Testis (tissue), 3 donors: ENCODE data around the gene FAM222A. TPM values are rescaled to one million over a fixed set of nuclear protein-coding genes. Genes with fewer than 3 reads are reported as not detected.

Experiments used
- DNase-seq: peaks from one replicate; pipeline ENCODE4 v3.0.0-alpha.2; 2019
- H3K27ac ChIP-seq, 2 donors: fragments of 200-600 bp; sonication (generic); one replicate each; pipeline ENCODE4 v1.5.1; 2019
- H3K27me3 ChIP-seq: fragments of 200-600 bp; sonication (generic); one replicate; pipeline ENCODE4 v1.5.1; 2019
- H3K36me3 ChIP-seq: fragments of 200-600 bp; sonication (generic); one replicate; pipeline ENCODE4 v1.5.1; 2017; ENCODE audit warnings: low read depth; ENCODE audit errors: missing control alignments
- H3K4me1 ChIP-seq: fragments of 200-600 bp; sonication (generic); one replicate; pipeline ENCODE4 v1.5.1; 2019
- H3K4me3 ChIP-seq, 2 donors: fragments of 200-600 bp; sonication (generic); one replicate each; pipeline ENCODE4 v1.5.1; 2017 to 2019
- H3K9me3 ChIP-seq: fragments of 200-600 bp; sonication (generic); one replicate; pipeline ENCODE4 v1.5.1; 2017
- CTCF ChIP-seq, 3 experiments: fragments of 450-650 bp in 2 of 3; fragments of 200-600 bp in 1 of 3; sonication (generic) in 1 of 3; IDR thresholded peaks; one replicate each; pipeline ENCODE4 v1.5.1; 2016 to 2019; ENCODE audit warnings: antibody characterized with exemption in 3 of 3, mild to moderate bottlenecking in 2 of 3, moderate library complexity in 1 of 3
- POLR2A ChIP-seq: fragments of 450-650 bp; IDR thresholded peaks from one replicate; pipeline ENCODE4 v1.6.1; 2017; ENCODE audit warnings: antibody characterized with exemption, mild to moderate bottlenecking, moderate library complexity
- WGBS, 2 donors: methylation state at CpG; one replicate each; pipeline ENCODE4 v1.1.5; 2018; 5-methylcytosine and 5-hydroxymethylcytosine counted together
- intact Hi-C: fragments of 100-400 bp; cut with DNase I; formaldehyde crosslinking; loops from one replicate; pipeline ENCODE4 v1.15.1; 2023; ENCODE audit warnings: low total_unique reads
- polyA plus RNA-seq: library from polyadenylated mRNA; stranded (reverse); fragments of 350-450 nt; fragmentation: Illumina TruSeq; extraction: RNeasy Lipid Tissue Mini Kit (QIAGEN cat#74804); gene quantifications from one replicate; pipeline ENCODE4 v1.2.3, GENCODE V29; 2014; ENCODE audit warnings: low read depth, low replicate concordance; ENCODE audit not compliant: insufficient read depth
- total RNA-seq, 2 donors: library from RNA; depleted of rRNA; stranded (reverse); fragments of >200 nt; gene quantifications; one replicate each; pipeline ENCODE4 v1.2.3, GENCODE V29; 2016

Gene FAM222A
- total and polyA plus RNA-seq, 3 donors from 2014 or later: 34.5 to 78.6 (median 75.7) TPM

- Histone ChIP-seq H3K9me3 (no peaks in the 10 kb centered on the region), H3K27me3 (no peaks in the 10 kb centered on the region), H3K36me3 (no peaks in the 10 kb centered on the region), H3K4me3 (no peak overlapping the region), H3K27ac (no peak overlapping the region), H3K4me1 (peaks cover 11% of the 10 kb centered on the region)
- intact Hi-C loops: no loop called here
- no peak for TF ChIP-seq POLR2A
- no peak for TF ChIP-seq CTCF (IDR thresholded peaks at IDR 0.05)
- 69 to 70% methylated on average over 7 of the region's 7 CpGs for WGBS, 2 donors
- DNase-seq: no peak
Measured at GRCh38 chr12:109737631-109738030, 24.0 kb downstream of the FAM222A start.

GRCh38 chr12:109738209-109738608, 24.6 kb downstream of the FAM222A start:
- DNase-seq: no peak
- TF ChIP-seq POLR2A (no peak), CTCF (IDR thresholded peaks at IDR 0.05) (no peak)
- Histone ChIP-seq H3K27ac (no peak overlapping the region), H3K4me1 (peaks cover 11% of the 10 kb centered on the region), H3K27me3 (no peaks in the 10 kb centered on the region), H3K4me3 (no peak overlapping the region), H3K36me3 (no peaks in the 10 kb centered on the region), H3K9me3 (no peaks in the 10 kb centered on the region)
- intact Hi-C loops: no loop called here
- 61 to 80% methylated on average over 4 of the region's 4 CpGs for WGBS, 2 donors

- Histone ChIP-seq H3K4me1 (peaks cover 11% of the 10 kb centered on the region), H3K27ac (no peak overlapping the region), H3K4me3 (no peak overlapping the region), H3K27me3 (no peaks in the 10 kb centered on the region), H3K36me3 (no peaks in the 10 kb centered on the region), H3K9me3 (no peaks in the 10 kb centered on the region)
- intact Hi-C loops: no loop called here
- WGBS, 2 donors: 67 to 85% methylated on average over 2 to 6 of the region's 6 CpGs
- TF ChIP-seq POLR2A (no peak), CTCF (IDR thresholded peaks at IDR 0.05) (no peak)
- no peak for DNase-seq
Measured at GRCh38 chr12:109738878-109739665, 25.4 kb downstream of the FAM222A start.

GRCh38 chr12:109739747-109740693, 26.4 kb downstream of the FAM222A start:
- TF ChIP-seq POLR2A: no peak
- TF ChIP-seq CTCF (IDR thresholded peaks at IDR 0.05): no peak
- Histone ChIP-seq H3K27ac (no peak overlapping the region), H3K4me3 (no peak overlapping the region), H3K4me1 (peaks cover 11% of the 10 kb centered on the region), H3K9me3 (no peaks in the 10 kb centered on the region), H3K27me3 (no peaks in the 10 kb centered on the region), H3K36me3 (no peaks in the 10 kb centered on the region)
- WGBS, 2 donors: 45 to 49% methylated on average over 18 of the region's 18 CpGs
- intact Hi-C loops: no loop called here
- DNase-seq: no peak
